Coronary artery (tissue), 2 donors: ENCODE measurements around the gene MGAT5.

Experiments
- DNase-seq: peaks from one replicate; pipeline ENCODE4 v3.0.0-alpha.2; 2017; ENCODE audit warnings: low spot score
- H3K27ac ChIP-seq, 2 donors: fragments of 200-600 bp; sonication (generic); one replicate each; pipeline ENCODE4 v1.5.1; 2016 to 2019
- H3K4me3 ChIP-seq: fragments of 200-600 bp; sonication (generic); 2 replicates; pipeline ENCODE4 v1.5.1; 2016; ENCODE audit warnings: mild to moderate bottlenecking, moderate library complexity
- TF ChIP-seq, protein P1 (sequence below): fragments of 200-600 bp; sonication (generic); IDR thresholded peaks from one replicate; pipeline ENCODE4 v1.5.1; 2019; ENCODE audit warnings: antibody characterized with exemption

MGAT5 gene

GRCh38 chr2:134224005-134224404 lies 29.9 kb upstream of the MGAT5 start:
- no peak for DNase-seq
- TF ChIP-seq, protein P1, sequence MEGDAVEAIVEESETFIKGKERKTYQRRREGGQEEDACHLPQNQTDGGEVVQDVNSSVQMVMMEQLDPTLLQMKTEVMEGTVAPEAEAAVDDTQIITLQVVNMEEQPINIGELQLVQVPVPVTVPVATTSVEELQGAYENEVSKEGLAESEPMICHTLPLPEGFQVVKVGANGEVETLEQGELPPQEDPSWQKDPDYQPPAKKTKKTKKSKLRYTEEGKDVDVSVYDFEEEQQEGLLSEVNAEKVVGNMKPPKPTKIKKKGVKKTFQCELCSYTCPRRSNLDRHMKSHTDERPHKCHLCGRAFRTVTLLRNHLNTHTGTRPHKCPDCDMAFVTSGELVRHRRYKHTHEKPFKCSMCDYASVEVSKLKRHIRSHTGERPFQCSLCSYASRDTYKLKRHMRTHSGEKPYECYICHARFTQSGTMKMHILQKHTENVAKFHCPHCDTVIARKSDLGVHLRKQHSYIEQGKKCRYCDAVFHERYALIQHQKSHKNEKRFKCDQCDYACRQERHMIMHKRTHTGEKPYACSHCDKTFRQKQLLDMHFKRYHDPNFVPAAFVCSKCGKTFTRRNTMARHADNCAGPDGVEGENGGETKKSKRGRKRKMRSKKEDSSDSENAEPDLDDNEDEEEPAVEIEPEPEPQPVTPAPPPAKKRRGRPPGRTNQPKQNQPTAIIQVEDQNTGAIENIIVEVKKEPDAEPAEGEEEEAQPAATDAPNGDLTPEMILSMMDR: no peak
- Histone ChIP-seq H3K27ac (no peak overlapping the region), H3K4me3 (no peak overlapping the region)

GRCh38 chr2:134225173-134225572 lies 28.7 kb upstream of the MGAT5 start:
- no peak for DNase-seq
- Histone ChIP-seq H3K27ac (no peak overlapping the region), H3K4me3 (no peak overlapping the region)
- TF ChIP-seq, protein P1: no peak

- DNase-seq: no peak
- Histone ChIP-seq H3K4me3 (no peak overlapping the region), H3K27ac (no peak overlapping the region)
- TF ChIP-seq, protein P1: no peak
Observed at GRCh38 chr2:134225841-134226240, 28.0 kb upstream of the MGAT5 start.

GRCh38 chr2:134226601-134227000 lies 27.3 kb upstream of the MGAT5 start:
- TF ChIP-seq, protein P1: no peak
- H3K4me3 ChIP-seq: no peak overlapping the region
- no peak for DNase-seq

DNA sequence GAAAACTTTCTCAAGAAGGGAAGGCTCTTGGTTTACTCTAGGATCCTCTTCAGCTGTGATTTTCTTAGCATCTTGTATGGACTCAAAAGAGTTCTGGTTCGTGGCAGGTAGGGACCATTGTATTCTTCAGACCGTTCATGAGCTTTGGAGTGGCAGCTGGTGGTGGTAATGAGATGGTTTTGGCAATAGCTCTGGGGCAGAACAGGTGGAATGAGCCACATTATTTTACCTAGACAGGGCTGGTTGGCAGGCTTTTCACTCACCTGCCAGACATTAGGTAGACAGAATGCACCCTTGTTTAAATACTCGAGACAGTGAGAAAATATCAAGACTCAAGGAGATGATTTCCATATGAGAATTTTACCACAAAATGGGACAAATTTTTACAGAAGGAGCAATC lies 26.2 kb upstream of the MGAT5 start:
- Histone ChIP-seq H3K4me3 (no peak overlapping the region), H3K27ac (no peak overlapping the region)
- DNase-seq: no peak
- TF ChIP-seq, protein P1: no peak

More at GRCh38 chr2:134226601-134227000, 27.3 kb upstream of the MGAT5 start:
- H3K27ac ChIP-seq: no peak overlapping the region

DNA sequence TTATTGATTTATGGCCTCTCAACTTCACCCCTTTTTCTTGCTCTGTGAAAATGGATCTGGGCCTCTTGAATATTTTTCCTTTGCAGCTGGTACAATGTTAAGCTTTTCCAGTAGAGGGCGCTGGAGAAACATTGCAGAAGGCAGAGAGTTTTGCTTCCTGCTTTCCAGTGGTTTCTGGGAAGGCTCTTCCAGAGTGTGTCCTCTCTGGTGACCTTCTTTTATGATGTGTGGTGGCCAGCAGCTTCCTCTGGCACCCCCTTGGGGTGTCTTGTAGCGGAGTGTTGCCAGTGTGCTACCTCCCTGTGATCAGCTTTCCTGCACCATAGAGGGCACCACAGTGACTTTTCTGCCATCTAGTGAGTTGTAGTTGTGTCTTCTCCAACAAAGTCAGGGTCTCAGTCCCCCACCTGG lies 25.4 kb upstream of the MGAT5 start:
- TF ChIP-seq, protein P1: no peak
- H3K4me3 ChIP-seq: no peak overlapping the region
- no peak overlapping the region for H3K27ac ChIP-seq
- no peak for DNase-seq

- no peak for DNase-seq
- H3K4me3 ChIP-seq: no peak overlapping the region
- no peak overlapping the region for H3K27ac ChIP-seq
- TF ChIP-seq, protein P1: no peak
Observed at GRCh38 chr2:134229540-134229939, 24.3 kb upstream of the MGAT5 start.
